ENCODE measurements around the gene ARFGEF3. TPM values are rescaled to one million over a fixed set of nuclear protein-coding genes. Genes with fewer than 3 reads are reported as not detected.

The ARFGEF3 gene
- total RNA-seq, 2 donors from 2014 or later = 1.7 to 3.7 TPM

GRCh38 chr6:138229072-138229471, 67.3 kb downstream of the ARFGEF3 start:
- no peaks in the 10 kb centered on the region for H3K36me3 ChIP-seq
- no peak for TF ChIP-seq CTCF (IDR thresholded peaks at IDR 0.05)
- no peaks in the 10 kb centered on the region for H3K4me1 ChIP-seq
- H3K9me3 ChIP-seq = no peaks in the 10 kb centered on the region
- no peak overlapping the region for H3K4me3 ChIP-seq
- H3K27me3 ChIP-seq = no peaks in the 10 kb centered on the region
- H3K27ac ChIP-seq = no peak overlapping the region
- no peak for DNase-seq (ENCODE audit: low spot score)

- Histone ChIP-seq H3K27me3 (no peaks in the 10 kb centered on the region), H3K4me1 (no peaks in the 10 kb centered on the region), H3K4me3 (no peak overlapping the region)
Measured at GRCh38 chr6:138229663-138230179, 68.0 kb downstream of the ARFGEF3 start.

GRCh38 chr6:138230221-138230620, 68.5 kb downstream of the ARFGEF3 start:
- DNase-seq (ENCODE audit: low spot score) = no peak
- no peak for TF ChIP-seq CTCF (IDR thresholded peaks at IDR 0.05)
- H3K4me1 ChIP-seq = no peaks in the 10 kb centered on the region
- no peaks in the 10 kb centered on the region for H3K9me3 ChIP-seq
- no peak overlapping the region for H3K4me3 ChIP-seq
- H3K36me3 ChIP-seq = no peaks in the 10 kb centered on the region
- H3K27me3 ChIP-seq = no peaks in the 10 kb centered on the region
- no peak overlapping the region for H3K27ac ChIP-seq

More at GRCh38 chr6:138229663-138230179, 68.0 kb downstream of the ARFGEF3 start:
- H3K9me3 ChIP-seq = no peaks in the 10 kb centered on the region
- no peak overlapping the region for H3K27ac ChIP-seq
- TF ChIP-seq CTCF (IDR thresholded peaks at IDR 0.05) = no peak
- no peaks in the 10 kb centered on the region for H3K36me3 ChIP-seq
- DNase-seq (ENCODE audit: low spot score) = no peak

GRCh38 chr6:138230759-138231380, 69.1 kb downstream of the ARFGEF3 start:
- Histone ChIP-seq H3K4me3 (no peak overlapping the region), H3K9me3 (no peaks in the 10 kb centered on the region), H3K27ac (no peak overlapping the region), H3K36me3 (no peaks in the 10 kb centered on the region), H3K27me3 (no peaks in the 10 kb centered on the region), H3K4me1 (no peaks in the 10 kb centered on the region)
- DNase-seq (ENCODE audit: low spot score) = no peak
- no peak for TF ChIP-seq CTCF (IDR thresholded peaks at IDR 0.05)

GRCh38 chr6:138231381-138231886, 69.7 kb downstream of the ARFGEF3 start:
- Histone ChIP-seq H3K9me3 (no peaks in the 10 kb centered on the region), H3K27ac (no peak overlapping the region), H3K36me3 (no peaks in the 10 kb centered on the region), H3K4me1 (no peaks in the 10 kb centered on the region), H3K27me3 (no peaks in the 10 kb centered on the region), H3K4me3 (no peak overlapping the region)
- DNase-seq (ENCODE audit: low spot score) = no peak
- TF ChIP-seq CTCF (IDR thresholded peaks at IDR 0.05) = no peak

- Histone ChIP-seq H3K36me3 (no peaks in the 10 kb centered on the region), H3K4me1 (no peaks in the 10 kb centered on the region), H3K27ac (no peak overlapping the region), H3K9me3 (no peaks in the 10 kb centered on the region), H3K4me3 (no peak overlapping the region), H3K27me3 (no peaks in the 10 kb centered on the region)
- no peak for DNase-seq (ENCODE audit: low spot score)
- TF ChIP-seq CTCF (IDR thresholded peaks at IDR 0.05) = no peak
Measured at GRCh38 chr6:138234363-138234762, 72.6 kb downstream of the ARFGEF3 start.

Data from right atrium auricular region (tissue), 2 donors.